DMS79 treated with DMSO at 0.1 percent for 48 hours (cell line): ENCODE measurements around the gene SLC25A23.

Experiments
- DNase-seq: peaks from one replicate; lab custom pipeline; 2025; lab: John Stamatoyannopoulos, UW

Gene SLC25A23

GRCh38 chr19:6481541-6482342 lies 22.1 kb upstream of the SLC25A23 start, which contains the start of gene DENND1C:
TSS of gene DENND1C (minus strand) at chr19:6481787. CDS start at chr19:6481695, 92 bp downstream.
- no peak for DNase-seq

DNA sequence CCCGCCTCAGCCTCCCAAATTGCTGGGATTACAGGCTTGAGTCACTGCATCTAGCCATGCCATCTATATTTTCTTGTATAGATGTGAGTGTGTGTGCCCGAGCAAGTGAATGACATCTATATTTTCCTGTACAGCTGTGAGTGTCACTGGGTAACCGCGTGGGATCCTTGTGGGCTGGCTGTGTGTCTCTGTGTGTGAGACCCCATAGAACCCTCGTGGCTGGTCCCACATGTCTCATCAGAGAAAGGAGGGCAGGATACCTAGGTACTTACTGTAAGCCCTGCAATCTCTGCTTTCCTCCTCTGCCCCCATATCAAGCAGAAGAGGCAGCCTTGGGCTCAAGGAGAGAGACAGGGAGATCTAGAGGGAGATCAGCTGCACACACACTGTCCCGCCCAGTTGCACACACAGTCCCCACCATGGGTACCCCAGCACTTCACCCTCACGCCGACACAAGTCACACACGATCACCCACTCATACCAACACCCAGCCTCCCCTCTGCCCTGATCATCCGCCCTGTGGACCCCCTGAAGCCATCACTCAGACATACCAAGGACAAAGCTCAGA lies 21.3 kb upstream of the SLC25A23 start:
- no peak for DNase-seq

DNA sequence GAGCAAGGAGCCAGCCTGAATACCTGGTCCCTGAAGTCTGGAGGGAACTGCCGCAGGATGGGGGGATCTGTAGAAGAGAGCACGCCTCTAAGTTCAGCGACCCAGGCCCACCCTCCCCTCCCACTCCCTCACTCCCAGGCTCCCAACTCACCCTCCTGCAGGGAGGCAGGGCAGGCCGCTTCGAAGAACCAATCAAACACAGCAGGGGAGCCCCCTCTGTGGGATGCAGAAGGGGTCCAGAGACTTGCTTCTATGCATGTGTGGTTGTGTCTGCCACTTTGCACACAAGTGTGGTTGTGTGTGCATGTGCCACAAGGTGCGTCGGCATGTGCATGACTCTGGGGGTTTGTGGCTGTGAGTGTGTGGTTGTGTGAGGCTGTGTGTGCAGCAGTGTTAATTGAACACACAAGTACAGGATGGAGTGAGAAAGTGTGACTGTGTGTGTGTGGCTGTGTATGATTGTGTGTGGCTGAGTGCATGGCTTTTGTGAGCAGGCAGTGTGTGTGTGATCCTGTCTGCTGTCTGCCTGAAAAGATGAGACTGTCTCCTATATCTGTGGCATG lies 20.3 kb upstream of the SLC25A23 start:
- no peak for DNase-seq

DNA sequence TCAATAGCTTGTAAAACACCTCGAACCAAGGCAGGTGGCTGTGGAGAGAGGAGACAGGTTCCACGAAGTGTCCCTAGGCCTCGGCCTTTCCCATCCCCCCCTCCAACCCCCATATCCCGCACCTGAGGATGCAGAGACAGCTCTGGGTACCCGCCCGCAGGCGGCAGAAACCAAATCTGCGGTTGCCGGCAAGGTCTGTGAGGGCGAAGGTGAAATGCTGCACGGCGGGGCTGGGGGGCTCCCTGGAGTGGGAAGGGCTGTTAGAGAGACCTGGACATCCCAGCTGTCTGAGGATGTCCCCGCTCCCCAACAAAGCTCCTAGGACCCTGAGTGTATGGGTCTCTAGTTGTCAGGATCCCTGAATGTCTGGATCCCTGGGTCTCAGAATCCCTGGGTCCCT lies 19.2 kb upstream of the SLC25A23 start:
- DNase-seq: no peak

- DNase-seq: no peak
Measured at GRCh38 chr19:6476896-6477431, 17.4 kb upstream of the SLC25A23 start.

DNA sequence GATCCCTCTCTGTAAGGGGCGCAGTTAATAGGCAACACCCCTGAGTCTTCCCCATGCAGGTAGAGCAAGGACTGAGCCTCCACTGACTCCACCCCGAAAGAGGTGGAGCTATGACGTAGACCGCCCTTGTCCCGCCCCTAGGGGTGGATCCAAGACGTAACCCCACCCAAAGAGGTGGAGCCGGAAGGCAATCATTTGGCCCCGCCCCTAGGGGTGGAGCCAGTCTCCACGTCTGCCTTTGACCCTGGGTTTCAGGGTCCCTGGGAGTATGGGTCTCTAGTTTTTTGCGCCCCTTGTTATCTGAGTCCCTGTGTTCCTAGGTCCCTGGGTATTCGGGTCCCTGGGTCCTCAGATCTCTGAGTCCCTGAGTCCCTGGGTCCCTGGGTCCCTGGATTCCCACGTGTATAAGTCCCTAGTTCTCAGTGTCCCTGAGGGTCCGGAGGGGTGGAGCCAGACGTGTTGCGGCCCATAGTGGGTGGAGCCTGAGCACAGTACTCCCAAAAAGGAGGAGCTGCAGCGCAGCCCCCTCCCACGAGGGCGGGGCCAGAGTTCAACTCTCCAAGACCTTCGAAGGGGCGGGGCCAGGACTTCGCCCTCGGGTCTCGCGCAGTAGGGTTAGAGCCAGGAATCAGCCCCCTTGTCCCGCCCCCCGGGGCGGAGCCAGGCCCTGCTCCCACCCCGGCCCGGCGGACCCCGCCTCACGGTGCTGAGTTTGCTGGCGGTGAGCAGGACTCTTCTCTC lies 16.7 kb upstream of the SLC25A23 start:
- DNase-seq: no peak

DNA sequence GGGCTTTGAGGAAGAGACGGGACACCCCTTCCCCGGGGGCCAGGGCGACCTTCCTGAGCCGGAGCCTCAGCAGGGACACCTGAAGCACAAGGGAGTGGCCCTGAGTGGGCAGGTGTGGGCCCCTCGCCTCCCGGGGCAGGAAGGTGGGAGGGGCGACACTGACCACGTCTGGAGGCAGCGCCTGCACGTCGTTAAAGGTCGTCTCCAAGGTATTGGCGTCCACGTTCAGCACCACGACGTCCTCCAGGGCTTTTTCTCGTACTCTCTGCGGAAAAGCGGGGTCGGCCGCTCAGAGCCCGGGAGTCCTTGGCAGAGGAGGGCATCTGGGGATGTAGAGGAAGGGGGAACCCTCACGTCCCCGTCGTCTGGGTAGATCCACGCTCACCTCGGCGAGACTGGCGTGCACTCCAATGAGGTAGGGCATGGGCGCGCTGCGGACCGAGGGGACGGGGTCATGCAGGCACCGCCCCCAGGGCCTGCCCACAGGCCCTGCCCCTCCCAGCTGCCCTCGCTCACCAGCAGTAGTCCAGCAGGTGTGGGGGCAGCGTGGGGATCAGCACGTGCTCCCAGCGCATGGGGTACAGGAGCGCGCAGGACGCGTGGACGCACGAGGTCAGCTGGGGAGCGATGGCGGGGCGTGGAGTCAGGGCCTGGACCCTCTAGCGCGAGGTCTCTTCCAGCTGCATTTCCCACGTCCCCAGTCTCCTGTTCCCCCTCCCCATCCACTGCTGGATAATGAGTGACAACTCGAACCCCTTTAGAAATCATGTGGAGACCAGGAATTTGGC lies 15.9 kb upstream of the SLC25A23 start:
- DNase-seq: no peak

- DNase-seq: no peak
Measured at GRCh38 chr19:6473647-6474046, 14.1 kb upstream of the SLC25A23 start.

DNA sequence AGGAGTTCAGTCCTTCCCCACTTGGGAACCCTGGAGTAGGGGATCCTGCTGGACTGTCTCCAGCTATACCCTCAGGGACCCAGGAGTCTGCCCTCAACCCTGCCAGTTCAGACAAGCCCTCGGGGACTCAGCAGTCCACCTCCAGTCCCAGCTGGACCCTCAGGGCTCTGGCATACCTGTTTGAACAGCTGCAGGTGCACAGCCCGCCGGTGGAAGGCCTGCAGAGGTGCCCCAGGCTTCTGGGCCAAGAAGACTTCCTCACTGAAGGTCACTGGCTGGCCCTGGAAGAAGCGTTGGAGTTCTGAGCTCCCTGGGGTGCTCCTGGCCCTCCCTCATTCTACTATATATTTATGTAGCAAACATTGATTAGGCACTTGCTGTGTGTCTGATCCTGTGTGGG lies 13.1 kb upstream of the SLC25A23 start:
- DNase-seq: no peak

- DNase-seq: no peak
Measured at GRCh38 chr19:6471076-6471475, 11.5 kb upstream of the SLC25A23 start.

DNA sequence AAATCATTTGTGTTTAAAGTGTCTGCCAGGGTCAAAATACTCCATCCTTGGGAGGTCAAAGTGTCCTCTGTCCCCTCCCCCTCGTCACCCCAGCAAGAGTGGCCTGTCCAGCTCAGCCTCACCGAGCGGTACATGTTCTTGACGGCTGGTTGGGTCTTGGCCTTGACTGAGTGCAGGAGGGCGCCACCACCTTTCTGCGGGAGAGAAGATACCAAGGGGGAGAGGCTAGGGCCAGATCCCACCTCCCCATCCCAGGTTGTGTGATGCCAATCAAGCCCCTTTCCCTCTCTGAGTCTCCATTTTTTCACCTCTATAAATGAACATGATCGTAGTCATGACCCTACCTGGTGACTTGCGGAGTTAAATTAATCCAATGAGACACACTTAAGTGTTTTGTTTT lies 10.6 kb upstream of the SLC25A23 start:
- no peak for DNase-seq

- DNase-seq: no peak
Measured at GRCh38 chr19:6467384-6467783, 7.8 kb upstream of the SLC25A23 start.

- DNase-seq: no peak
Measured at GRCh38 chr19:6466526-6467248, 7.1 kb upstream of the SLC25A23 start.

GRCh38 chr19:6465663-6466062 lies 6.1 kb upstream of the SLC25A23 start:
- DNase-seq: no peak

GRCh38 chr19:6465006-6465405 lies 5.4 kb upstream of the SLC25A23 start:
- DNase-seq: no peak

GRCh38 chr19:6464070-6464873 lies 4.7 kb upstream of the SLC25A23 start, which contains the start of gene CRB3:
TSS of gene CRB3 (plus strand) at chr19:6464271. CDS start at chr19:6464702, 431 bp downstream.
- DNase-seq: peak; percentile 88

GRCh38 chr19:6460099-6460884 lies 700 bp upstream of the SLC25A23 start:
- DNase-seq: peak; percentile 96

GRCh38 chr19:6458695-6459261 lies 814 bp downstream of the SLC25A23 start:
- no peak for DNase-seq
